ENCODE data around the gene GAPVD1. TPM values are rescaled to one million over a fixed set of nuclear protein-coding genes. Genes with fewer than 3 reads are reported as not detected.

The GAPVD1 gene
- total RNA-seq, 1 experiment from 2014 or later, result 66.2 TPM

DNA sequence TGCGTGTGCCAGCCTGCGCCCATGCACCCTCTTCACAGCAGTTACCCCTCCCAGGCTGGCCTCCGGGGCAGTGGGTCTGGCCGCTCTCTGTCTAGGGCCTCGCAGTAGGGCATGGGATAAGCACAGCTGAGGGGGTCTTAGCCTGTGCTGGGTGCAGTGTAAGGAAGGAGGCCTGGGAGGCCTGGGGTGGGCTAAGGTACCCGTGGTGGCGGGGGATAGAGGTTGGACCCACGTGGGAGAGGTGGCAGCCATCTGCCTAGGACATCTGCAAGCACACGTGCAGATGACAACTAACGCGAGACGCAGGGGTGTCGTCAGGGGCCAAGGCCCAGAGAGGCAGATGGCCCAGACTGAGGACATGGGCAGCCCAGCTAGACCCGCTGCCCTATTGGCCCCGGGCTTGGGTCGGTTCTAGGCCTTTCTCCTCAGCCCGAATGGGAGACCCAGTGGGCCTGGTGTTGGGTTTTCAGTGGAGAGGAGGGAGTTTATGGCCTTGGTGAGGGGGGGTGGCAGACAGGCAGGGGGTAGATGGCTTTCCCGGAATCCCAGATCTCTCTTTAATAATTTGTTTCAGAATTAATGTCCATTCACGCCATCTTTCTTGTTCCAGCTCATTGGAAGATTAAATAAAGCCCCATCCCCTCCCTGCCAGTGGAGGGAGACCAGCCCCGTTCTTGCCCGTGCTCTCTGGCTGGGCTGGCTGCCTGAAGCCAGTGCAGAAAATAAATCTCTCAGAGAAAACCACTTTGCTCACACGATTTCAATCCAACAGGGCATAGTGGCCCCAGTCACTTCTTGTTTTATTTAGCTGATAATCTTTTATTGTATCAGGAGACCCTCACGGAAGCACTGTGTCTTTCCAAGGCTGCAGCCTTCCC lies 154.2 kb downstream of the GAPVD1 start:
- DNase-seq, result no peak
- H3K4me1 Mint-ChIP-seq (ENCODE audit: low read depth, unreplicated experiment), result no peaks in the 10 kb centered on the region
- H3K9me3 ChIP-seq, result no peaks in the 10 kb centered on the region
- H3K4me3 Mint-ChIP-seq (ENCODE audit: unreplicated experiment), result no peak overlapping the region
- H3K36me3 ChIP-seq (ENCODE audit: control insufficient read depth, insufficient read depth, low read length), result no peaks in the 10 kb centered on the region
- intact Hi-C loops (cut with micrococcal nuclease; ENCODE audit: unreplicated experiment), result loop anchor here (10.0 kb wide), 1 partner anchor 119 kb away; no protein-coding TSS in a partner anchor
- H3K4me3 ChIP-seq (ENCODE audit: low read depth, low read length), result no peak overlapping the region
- H3K27me3 Mint-ChIP-seq (ENCODE audit: insufficient read depth, unreplicated experiment), result no peaks in the 10 kb centered on the region
- TF ChIP-seq CTCF (IDR thresholded peaks at IDR 0.05; ENCODE audit: insufficient read depth in 1 of 2, low read depth in 1 of 2, low read length in 1 of 2, severe bottlenecking in 1 of 2, unreplicated experiment in 1 of 2), result no peak
- no TSS peak for BruUV-seq (replicated peaks)
- CTCF ChIA-PET, result interaction anchor here (1.0 kb wide), 1 partner anchor 8 kb away, joined by 3 read pairs; no protein-coding TSS in a partner anchor
- no peaks in the 10 kb centered on the region for H3K27me3 ChIP-seq (replicated peaks; ENCODE audit: control insufficient read depth, insufficient read depth, low read length)
- no peaks in the 10 kb centered on the region for H3K4me1 ChIP-seq
- H3K9me3 Mint-ChIP-seq (ENCODE audit: unreplicated experiment), result no peaks in the 10 kb centered on the region
- H3K36me3 Mint-ChIP-seq (ENCODE audit: insufficient read depth, unreplicated experiment), result no peaks in the 10 kb centered on the region
- POLR2A ChIA-PET, result no interaction called here
- H3K27ac Mint-ChIP-seq (ENCODE audit: unreplicated experiment), result no peak overlapping the region

- no peaks in the 10 kb centered on the region for H3K4me1 Mint-ChIP-seq (ENCODE audit: low read depth, unreplicated experiment)
- no peaks in the 10 kb centered on the region for H3K9me3 Mint-ChIP-seq (ENCODE audit: unreplicated experiment)
- no peak overlapping the region for H3K4me3 Mint-ChIP-seq (ENCODE audit: unreplicated experiment)
- Histone ChIP-seq H3K4me1 (no peaks in the 10 kb centered on the region), H3K9me3 (no peaks in the 10 kb centered on the region), H3K4me3 (ENCODE audit: low read depth, low read length) (no peak overlapping the region), H3K36me3 (ENCODE audit: control insufficient read depth, insufficient read depth, low read length) (no peaks in the 10 kb centered on the region), H3K27me3 (replicated peaks; ENCODE audit: control insufficient read depth, insufficient read depth, low read length) (no peaks in the 10 kb centered on the region)
- H3K36me3 Mint-ChIP-seq (ENCODE audit: insufficient read depth, unreplicated experiment), result no peaks in the 10 kb centered on the region
- ChIA-PET POLR2A (no interaction called here), CTCF (interaction anchor here (1.0 kb wide), 1 partner anchor 9 kb away, joined by 3 read pairs; no protein-coding TSS in a partner anchor)
- no peak overlapping the region for H3K27ac Mint-ChIP-seq (ENCODE audit: unreplicated experiment)
- no peaks in the 10 kb centered on the region for H3K27me3 Mint-ChIP-seq (ENCODE audit: insufficient read depth, unreplicated experiment)
- no peak for DNase-seq
- no TSS peak for BruUV-seq (replicated peaks)
- intact Hi-C loops (cut with micrococcal nuclease; ENCODE audit: unreplicated experiment), result loop anchor here (10.0 kb wide), 1 partner anchor 118 kb away; no protein-coding TSS in a partner anchor
- no peak for TF ChIP-seq CTCF (IDR thresholded peaks at IDR 0.05; ENCODE audit: insufficient read depth in 1 of 2, low read depth in 1 of 2, low read length in 1 of 2, severe bottlenecking in 1 of 2, unreplicated experiment in 1 of 2)
These were observed 154.9 kb downstream of the GAPVD1 start for GRCh38 chr9:125416517-125416916.

Other genes with a start within 250 kb of the GAPVD1 start
- gene SCAI, start 118.3 kb upstream of the GAPVD1 start, total RNA-seq (2022), result 10.1 and 13.0 TPM in 2 replicates
- 37.4 and 41.2 TPM in 2 replicates for gene PPP6C, start 72.0 kb upstream of the GAPVD1 start, total RNA-seq (2022)
- gene RABEPK, start 61.3 kb upstream of the GAPVD1 start, total RNA-seq (2022), result 28.1 and 28.4 TPM in 2 replicates
- 287 and 288 TPM in 2 replicates for gene HSPA5, start 20.5 kb upstream of the GAPVD1 start, total RNA-seq (2022)